ENCODE results near the gene GOLGA6L7.

GRCh38 chr15:28871168-28871567 lies 22.7 kb upstream of the GOLGA6L7 start:
- TF ChIP-seq TEAD4 (IDR thresholded peaks at IDR 0.05), result no peak
- no peak for TF ChIP-seq YY1 (IDR thresholded peaks at IDR 0.05; ENCODE audit: low read depth)
- TF ChIP-seq, protein P1, sequence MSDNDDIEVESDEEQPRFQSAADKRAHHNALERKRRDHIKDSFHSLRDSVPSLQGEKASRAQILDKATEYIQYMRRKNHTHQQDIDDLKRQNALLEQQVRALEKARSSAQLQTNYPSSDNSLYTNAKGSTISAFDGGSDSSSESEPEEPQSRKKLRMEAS (IDR thresholded peaks at IDR 0.05), result no peak
- TF ChIP-seq EP300 (IDR thresholded peaks at IDR 0.05; ENCODE audit: borderline replicate concordance), result no peak
